ENCODE data around the gene WASHC3.
"Not testable (repeated sequence)": the region's sequence is repeated elsewhere in the genome, so short reads cannot be mapped to it uniquely, and the experiment has no call there.

The WASHC3 gene

GRCh38 chr12:102093319-102093718, 31.5 kb upstream of the WASHC3 start:
- TF ChIP-seq MYC (IDR thresholded peaks at IDR 0.05; ENCODE audit: low read depth, low read length): no peak
- no peak for TF ChIP-seq MAX (IDR thresholded peaks at IDR 0.05; ENCODE audit: low read depth, low read length)
- TF ChIP-seq CTCF (IDR thresholded peaks at IDR 0.05; ENCODE audit: low read depth, low read length): no peak
- no peak for TF ChIP-seq POLR2A (IDR thresholded peaks at IDR 0.05; ENCODE audit: extremely low read depth, insufficient read length)
- no peak for DNase-seq (ENCODE audit: low read depth)
- H3K4me3 ChIP-seq (ENCODE audit: low read depth, low read length): no peak overlapping the region

GRCh38 chr12:102089228-102089835, 27.5 kb upstream of the WASHC3 start:
- H3K4me3 ChIP-seq (ENCODE audit: low read depth, low read length); DNase-seq (ENCODE audit: low read depth): not testable (repeated sequence)

- H3K4me3 ChIP-seq (ENCODE audit: low read depth, low read length): no peak overlapping the region
- TF ChIP-seq MYC (IDR thresholded peaks at IDR 0.05; ENCODE audit: low read depth, low read length) (no peak), CTCF (IDR thresholded peaks at IDR 0.05; ENCODE audit: low read depth, low read length) (no peak), POLR2A (IDR thresholded peaks at IDR 0.05; ENCODE audit: extremely low read depth, insufficient read length) (no peak), MAX (IDR thresholded peaks at IDR 0.05; ENCODE audit: low read depth, low read length) (no peak)
- no peak for DNase-seq (ENCODE audit: low read depth)
These were observed 19.1 kb upstream of the WASHC3 start for GRCh38 chr12:102080842-102081241.

- not testable (repeated sequence) for DNase-seq (ENCODE audit: low read depth); H3K4me3 ChIP-seq (ENCODE audit: low read depth, low read length)
These were observed 10.3 kb upstream of the WASHC3 start for GRCh38 chr12:102072092-102072491.

- no peak for TF ChIP-seq MYC (IDR thresholded peaks at IDR 0.05; ENCODE audit: low read depth, low read length)
- no peak for TF ChIP-seq POLR2A (IDR thresholded peaks at IDR 0.05; ENCODE audit: extremely low read depth, insufficient read length)
- no peak for TF ChIP-seq CTCF (IDR thresholded peaks at IDR 0.05; ENCODE audit: low read depth, low read length)
- no peak for TF ChIP-seq MAX (IDR thresholded peaks at IDR 0.05; ENCODE audit: low read depth, low read length)
- no peak overlapping the region for H3K4me3 ChIP-seq (ENCODE audit: low read depth, low read length)
These were observed 7.9 kb upstream of the WASHC3 start for GRCh38 chr12:102069707-102070106.

GRCh38 chr12:102067574-102068258, 5.9 kb upstream of the WASHC3 start:
- no peak for DNase-seq (ENCODE audit: low read depth)
- TF ChIP-seq CTCF (IDR thresholded peaks at IDR 0.05; ENCODE audit: low read depth, low read length) (no peak), MAX (IDR thresholded peaks at IDR 0.05; ENCODE audit: low read depth, low read length) (no peak), MYC (IDR thresholded peaks at IDR 0.05; ENCODE audit: low read depth, low read length) (no peak), POLR2A (IDR thresholded peaks at IDR 0.05; ENCODE audit: extremely low read depth, insufficient read length) (no peak)

More at GRCh38 chr12:102069707-102070106, 7.9 kb upstream of the WASHC3 start:
- DNase-seq (ENCODE audit: low read depth): no peak

GRCh38 chr12:102064476-102064875, 2.7 kb upstream of the WASHC3 start:
- no peak for DNase-seq (ENCODE audit: low read depth)
- no peak overlapping the region for H3K4me3 ChIP-seq (ENCODE audit: low read depth, low read length)
- TF ChIP-seq POLR2A (IDR thresholded peaks at IDR 0.05; ENCODE audit: extremely low read depth, insufficient read length) (no peak), MYC (IDR thresholded peaks at IDR 0.05; ENCODE audit: low read depth, low read length) (no peak), CTCF (IDR thresholded peaks at IDR 0.05; ENCODE audit: low read depth, low read length) (no peak)

More at GRCh38 chr12:102067574-102068258, 5.9 kb upstream of the WASHC3 start:
- no peak overlapping the region for H3K4me3 ChIP-seq (ENCODE audit: low read depth, low read length)
